HG03060 (cell line): Measurements from ENCODE around the gene SLMAP.

Experiments
- ATAC-seq: cut with Tn5 transposase; IDR thresholded peaks from one replicate; pipeline ENCODE4 v1.9.1; 2021; ENCODE audit warnings: low read depth, moderate number of reproducible peaks; ENCODE audit not compliant: unreplicated experiment

The SLMAP gene

DNA sequence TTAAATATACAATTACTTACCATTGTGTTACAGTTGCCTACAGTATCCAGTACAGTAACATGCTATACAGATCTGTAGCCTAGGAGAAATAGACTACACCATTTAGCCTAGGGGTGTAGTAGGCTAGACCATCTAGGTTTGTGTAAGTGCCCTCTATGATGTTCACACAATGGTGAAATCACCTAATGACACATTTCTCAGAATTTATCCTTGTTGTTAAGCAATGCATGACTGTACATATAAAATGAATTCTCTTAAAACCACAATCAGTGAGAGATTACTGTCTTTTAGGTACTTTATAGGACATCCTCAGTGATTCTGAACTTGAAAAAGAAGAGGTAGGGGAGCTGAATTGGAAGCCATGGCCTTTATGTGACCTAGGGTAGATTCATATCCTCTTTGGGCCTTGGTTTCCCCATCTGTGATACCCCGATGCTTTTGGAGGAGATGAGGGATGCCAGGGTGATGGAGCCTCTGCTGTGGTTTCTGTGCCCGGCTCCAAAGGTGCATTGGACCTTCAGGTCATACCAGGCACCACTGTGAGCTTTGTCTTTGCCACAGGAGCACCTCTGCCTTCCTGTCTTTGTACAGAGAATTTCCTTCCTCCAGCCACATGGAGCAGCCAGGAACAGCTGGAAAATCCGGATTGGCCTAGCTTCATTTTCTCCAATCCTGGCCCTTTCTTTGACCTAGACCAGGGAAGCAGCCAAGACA is 200.2 kb downstream of the SLMAP start:
- no peak for ATAC-seq

GRCh38 chr3:57956833-57957174 is 200.7 kb downstream of the SLMAP start:
- no peak for ATAC-seq

GRCh38 chr3:57957824-57958223 is 201.7 kb downstream of the SLMAP start:
- ATAC-seq: no peak

DNA sequence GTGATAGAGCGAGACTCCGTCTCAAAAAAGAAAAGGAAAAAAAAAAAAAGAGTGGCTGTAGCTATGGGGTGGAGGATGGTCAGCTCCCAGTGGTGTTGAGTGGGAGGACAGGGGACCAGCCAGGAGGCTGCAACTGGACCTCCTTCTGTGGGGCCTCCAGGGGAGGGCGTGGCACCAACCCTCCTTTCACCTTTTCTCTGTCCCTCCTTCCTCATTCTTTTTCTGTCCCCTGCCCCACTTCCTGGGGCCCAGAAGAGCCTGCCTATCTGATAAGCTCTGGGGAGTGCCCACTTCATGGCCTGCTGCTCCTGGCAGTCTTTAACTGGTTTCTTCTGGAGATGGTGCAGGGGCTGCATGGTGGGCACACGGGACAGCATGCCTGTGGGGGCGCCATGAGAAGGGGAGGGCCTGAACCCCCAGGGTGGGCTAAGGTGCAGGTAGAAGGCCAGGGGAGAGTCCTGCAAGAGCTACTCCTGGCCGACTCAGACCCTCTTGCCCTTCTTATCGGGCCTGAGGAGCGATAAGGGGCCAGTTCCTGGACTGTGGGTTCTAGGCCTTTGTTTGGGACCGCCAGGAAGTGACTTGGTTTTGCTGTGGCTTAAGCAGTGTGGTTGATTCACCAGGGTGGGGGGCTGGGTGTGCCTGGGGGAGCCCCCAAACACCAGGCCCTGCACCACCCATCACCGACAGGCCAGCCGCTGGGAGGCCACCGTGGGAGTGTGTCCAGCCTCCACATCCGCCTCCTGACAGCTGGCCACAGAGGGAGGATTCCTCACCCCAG is 202.7 kb downstream of the SLMAP start:
- ATAC-seq: no peak

- ATAC-seq: no peak
These were observed 203.5 kb downstream of the SLMAP start for GRCh38 chr3:57959423-57960173.

- no peak for ATAC-seq
These were observed 204.0 kb downstream of the SLMAP start for GRCh38 chr3:57960174-57960505.

DNA sequence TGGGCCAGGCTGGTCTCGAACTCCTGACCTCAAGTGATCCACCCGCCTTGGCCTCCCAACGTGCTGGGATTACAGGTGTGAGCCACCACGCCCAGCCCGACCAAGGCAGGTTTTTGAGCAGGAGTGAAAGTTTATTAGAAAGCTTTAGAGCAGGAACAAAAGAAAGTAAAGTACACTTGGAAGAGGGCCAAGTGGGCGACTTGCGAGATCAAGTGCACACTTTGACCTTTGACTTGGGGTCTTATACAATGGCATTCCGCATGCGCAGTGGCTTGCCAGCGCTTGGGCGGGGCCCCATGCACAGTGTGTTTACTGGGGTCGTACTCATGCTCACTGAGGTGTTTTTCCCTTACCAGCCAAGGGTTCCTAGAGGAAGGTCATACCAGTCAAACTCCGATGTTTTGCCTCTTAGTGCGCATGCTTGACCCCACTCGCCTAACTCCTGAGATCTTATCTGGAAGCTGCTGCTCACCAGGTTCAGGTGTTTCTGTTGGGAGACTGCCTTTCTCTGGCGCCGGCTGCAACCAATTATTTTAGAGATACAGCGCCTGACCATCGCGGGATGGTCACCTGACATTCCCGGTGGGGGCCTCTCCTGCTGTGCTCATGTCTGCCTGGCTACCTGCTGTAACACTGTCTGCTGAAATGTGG is 205.2 kb downstream of the SLMAP start:
- no peak for ATAC-seq

DNA sequence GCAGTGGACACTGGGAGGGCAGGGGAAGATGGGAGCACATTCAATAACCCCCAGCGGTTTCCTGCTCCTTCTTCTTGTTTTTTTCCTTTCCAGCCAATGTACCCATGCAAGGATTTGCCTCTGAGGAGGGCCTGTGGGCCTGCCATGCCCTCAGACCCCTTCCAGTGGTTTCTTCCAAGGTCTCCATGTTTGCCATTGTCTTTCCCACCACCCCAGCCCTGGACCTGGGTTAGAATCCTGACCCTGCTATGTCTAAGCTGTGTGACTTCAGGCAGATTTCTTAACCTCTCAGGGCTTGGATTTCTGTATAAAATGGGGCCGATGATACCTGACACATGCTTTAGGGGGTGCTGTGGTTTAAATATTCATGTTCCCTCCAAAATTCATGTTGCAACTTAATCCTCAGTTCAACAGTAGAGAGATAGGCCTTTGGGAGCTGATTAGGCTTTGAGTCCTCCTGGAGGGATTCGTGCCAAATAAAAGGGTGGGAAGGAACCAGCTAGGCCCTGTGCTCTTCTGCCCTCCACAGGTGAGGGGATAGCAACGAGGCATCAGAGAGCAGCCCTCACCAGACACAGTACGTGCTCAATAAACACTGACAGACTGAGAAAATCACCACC is 205.8 kb downstream of the SLMAP start:
- no peak for ATAC-seq

DNA sequence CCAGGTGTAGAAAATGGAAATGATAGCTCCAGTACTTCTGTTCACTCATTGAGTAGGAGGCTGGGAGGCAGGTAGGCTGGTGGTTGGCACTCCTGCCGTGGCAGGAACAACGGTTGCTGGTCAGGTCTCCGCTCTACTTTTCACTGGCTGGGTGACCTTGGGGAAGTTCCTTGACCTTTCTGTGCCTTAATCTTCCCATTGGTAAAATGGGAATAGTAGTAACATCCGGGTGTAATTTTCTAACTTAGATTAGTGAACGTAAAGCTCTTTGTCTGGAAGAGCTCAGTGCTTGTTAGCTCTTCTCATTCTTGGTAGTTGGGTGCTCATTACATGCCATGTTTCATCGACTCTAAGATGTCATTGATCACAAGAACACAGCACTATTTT is 206.3 kb downstream of the SLMAP start:
- ATAC-seq: no peak

DNA sequence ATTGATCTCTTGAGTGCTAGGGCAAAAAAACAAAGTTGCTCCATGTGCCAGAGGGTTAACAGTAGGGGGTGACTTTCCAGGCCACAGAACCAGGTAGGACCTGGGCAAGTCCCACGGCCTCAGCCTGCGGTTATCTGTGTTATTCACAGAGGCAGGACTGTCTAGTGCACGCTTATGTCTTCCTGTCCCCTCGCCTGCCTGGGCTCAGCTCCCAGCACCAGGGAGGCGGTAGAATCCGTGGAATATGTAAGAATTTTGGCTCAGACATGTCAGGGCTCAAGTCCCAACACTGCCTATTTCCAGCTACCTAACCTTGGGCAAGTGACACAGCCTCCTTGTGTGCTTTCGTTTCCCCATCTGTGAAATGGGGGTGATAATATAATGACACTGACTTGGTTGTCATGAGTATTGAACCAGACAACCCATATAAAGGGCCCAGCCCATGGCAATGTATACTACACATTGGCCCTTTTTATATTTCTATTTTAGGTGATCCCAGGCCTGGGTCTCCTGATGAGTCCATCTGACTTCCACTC is 207.8 kb downstream of the SLMAP start:
- ATAC-seq: no peak

DNA sequence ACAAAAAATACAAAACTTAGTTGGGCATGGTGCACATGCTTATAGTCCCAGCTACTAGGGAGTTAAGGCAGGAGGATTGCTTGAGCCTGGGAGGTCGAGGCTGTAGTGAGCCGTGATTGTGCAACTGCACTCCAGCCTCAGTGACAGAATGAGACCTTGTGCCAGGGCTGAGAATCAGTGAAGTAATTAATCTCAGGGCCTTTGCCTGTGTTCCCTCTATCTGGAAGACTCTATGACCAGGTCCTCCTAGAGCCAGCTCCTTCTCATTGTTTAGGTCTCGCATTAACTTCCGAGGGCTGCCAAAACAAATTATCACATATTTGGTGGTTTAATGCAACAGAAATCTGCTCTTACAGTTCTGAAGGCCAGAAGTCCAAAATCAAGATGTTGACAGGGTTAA is 210.7 kb downstream of the SLMAP start:
- no peak for ATAC-seq

- ATAC-seq: no peak
These were observed 211.5 kb downstream of the SLMAP start for GRCh38 chr3:57967590-57967989.

DNA sequence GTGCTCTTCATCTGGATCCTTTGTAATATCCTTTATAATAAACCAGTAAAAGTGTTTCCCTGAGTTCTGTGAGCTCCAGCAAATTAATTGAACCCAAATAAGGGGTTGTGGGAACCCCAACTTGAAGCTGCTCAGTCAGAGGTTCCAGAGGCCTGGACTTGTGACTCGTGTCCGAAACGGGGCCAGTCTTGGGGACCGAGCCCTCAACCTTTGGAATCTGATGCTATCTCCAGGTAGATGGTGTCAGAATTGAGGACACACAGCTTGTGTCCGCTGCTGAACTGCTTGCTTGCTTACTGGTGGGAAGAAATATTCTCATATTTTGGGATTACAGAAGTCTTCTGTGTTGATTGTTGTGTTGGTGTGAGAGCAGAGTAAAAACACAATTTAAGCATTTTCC is 212.4 kb downstream of the SLMAP start:
- no peak for ATAC-seq

GRCh38 chr3:57971975-57972374 is 215.9 kb downstream of the SLMAP start:
- ATAC-seq: no peak

DNA sequence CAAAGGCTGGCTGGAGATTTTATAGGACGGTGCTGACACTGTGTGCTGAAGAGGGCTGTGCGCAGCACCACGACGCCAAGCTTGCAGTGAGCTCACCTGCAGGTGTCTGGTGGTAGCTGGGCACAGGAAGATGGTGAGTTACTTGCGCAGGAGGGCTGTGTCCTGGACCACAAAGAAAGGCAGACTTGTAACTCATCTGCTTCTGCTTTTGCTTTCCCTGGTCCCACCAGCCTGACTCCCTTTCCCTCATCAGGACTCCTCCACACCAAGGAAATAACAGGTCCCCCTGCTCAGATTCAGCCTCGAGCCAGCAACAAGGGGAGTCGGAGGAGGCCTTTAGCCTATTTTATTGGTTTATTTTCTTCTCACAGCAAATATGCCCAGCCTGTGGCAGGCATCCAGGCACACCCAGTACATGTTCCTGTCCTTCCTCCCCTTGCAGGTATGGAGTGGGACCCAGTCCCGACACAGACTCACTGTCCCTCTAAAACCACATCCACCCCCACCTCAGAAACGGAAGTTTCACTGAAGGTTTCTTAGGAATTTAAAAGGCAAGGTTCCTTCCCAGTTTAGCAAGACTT is 216.5 kb downstream of the SLMAP start:
- ATAC-seq: no peak

- ATAC-seq: no peak
These were observed 217.8 kb downstream of the SLMAP start for GRCh38 chr3:57973715-57974477.

DNA sequence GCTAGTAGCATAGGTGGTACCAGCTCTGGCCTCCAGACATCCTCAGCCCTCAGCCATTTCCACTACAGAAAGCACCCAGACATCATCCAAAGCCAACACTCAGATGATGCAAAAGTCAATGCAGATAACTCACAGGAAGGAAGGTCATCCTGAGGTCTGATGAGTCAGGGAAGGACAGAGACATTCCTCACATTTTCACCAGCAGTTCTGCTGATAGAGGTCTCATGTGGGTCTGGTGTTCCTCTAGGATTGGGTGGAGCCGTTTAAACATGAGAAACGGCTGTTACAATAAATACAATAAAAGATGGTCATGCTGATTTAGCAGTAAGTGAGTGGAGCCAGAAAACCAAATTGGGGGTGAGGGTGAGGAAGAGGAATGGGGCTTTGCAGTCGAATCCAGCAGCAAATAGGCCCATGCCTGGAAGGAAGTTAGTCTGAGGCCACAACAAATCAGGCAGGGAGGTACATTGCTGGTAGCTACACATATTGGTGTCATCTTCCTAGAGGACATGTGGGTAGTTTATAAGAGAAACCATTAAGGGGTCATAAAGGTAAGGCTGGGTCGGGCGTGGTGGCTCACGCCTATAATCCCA is 218.8 kb downstream of the SLMAP start:
- ATAC-seq: no peak

GRCh38 chr3:57977818-57978235 is 221.7 kb downstream of the SLMAP start:
- ATAC-seq: no peak

- ATAC-seq: no peak
These were observed 222.2 kb downstream of the SLMAP start for GRCh38 chr3:57978316-57978715.
